GM23338 (cell line): ENCODE results near the gene TMEM221. TPM values are rescaled to one million over a fixed set of nuclear protein-coding genes. Genes with fewer than 3 reads are reported as not detected.

Experiments used
- ATAC-seq: fragments of 200-7000 bp; cut with Tn5 transposase; 3 replicates; pipeline ENCODE4 v1.9.1; 2020
- DNase-seq: peaks from one replicate; pipeline ENCODE4 v3.0.0-alpha.2; 2015; ENCODE audit warnings: low spot score
- H2AFZ ChIP-seq: fragments of 200-600 bp; sonication (generic); 2 replicates; pipeline ENCODE4 v1.8.0; 2016; ENCODE audit warnings: antibody characterized with exemption, mild to moderate bottlenecking, moderate library complexity
- H3F3A ChIP-seq: fragments of 200-600 bp; sonication (generic); replicated peaks from 2 replicates; pipeline ENCODE4 v1.8.0; 2017; ENCODE audit warnings: antibody characterized with exemption, mixed run types, low read depth
- H3K27ac ChIP-seq: fragments of 200-600 bp; sonication (generic); 2 replicates; pipeline ENCODE4 v1.6.1; 2016; ENCODE audit warnings: low read depth
- H3K27me3 ChIP-seq: fragments of 200-600 bp; sonication (generic); 2 replicates; pipeline ENCODE4 v1.8.0; 2016; ENCODE audit warnings: mild to moderate bottlenecking, mixed run types, moderate library complexity; ENCODE audit not compliant: insufficient read depth
- H3K36me3 ChIP-seq: fragments of 200-600 bp; sonication (generic); 2 replicates; pipeline ENCODE4 v1.8.0; 2016; ENCODE audit warnings: mild to moderate bottlenecking; ENCODE audit not compliant: insufficient read depth
- H3K4me1 ChIP-seq: fragments of 200-600 bp; sonication (generic); 2 replicates; pipeline ENCODE4 v1.8.0; 2016; ENCODE audit warnings: mild to moderate bottlenecking, moderate library complexity; ENCODE audit not compliant: insufficient read depth
- H3K4me2 ChIP-seq: fragments of 200-600 bp; sonication (generic); 2 replicates; pipeline ENCODE4 v1.7.1; 2017; ENCODE audit warnings: mixed run types
- H3K4me3 ChIP-seq: fragments of 200-600 bp; sonication (generic); 2 replicates; pipeline ENCODE4 v1.6.1; 2016; ENCODE audit warnings: mixed run types
- H3K79me2 ChIP-seq: fragments of 200-600 bp; sonication (generic); replicated peaks from 2 replicates; pipeline ENCODE4 v1.8.0; 2017; ENCODE audit warnings: mild to moderate bottlenecking; ENCODE audit not compliant: insufficient read depth
- H3K9me2 ChIP-seq: fragments of 200-600 bp; sonication (generic); 2 replicates; pipeline ENCODE4 v1.8.0; 2017; ENCODE audit not compliant: insufficient read depth
- H4K20me1 ChIP-seq: fragments of 200-600 bp; sonication (generic); replicated peaks from 2 replicates; pipeline ENCODE4 v1.8.0; 2017; ENCODE audit warnings: mild to moderate bottlenecking; ENCODE audit not compliant: insufficient read depth
- H3K27ac Mint-ChIP-seq: 2 replicates; pipeline ENCODE4 v1.8.0; 2020; ENCODE audit warnings: inconsistent platforms, mild to moderate bottlenecking, moderate library complexity, mixed read lengths
- H3K27me3 Mint-ChIP-seq: 3 replicates; pipeline ENCODE4 v1.8.0; 2022; ENCODE audit warnings: low read depth, mild to moderate bottlenecking, moderate library complexity, mixed read lengths, inconsistent platforms; ENCODE audit not compliant: insufficient read depth, poor library complexity
- H3K36me3 Mint-ChIP-seq: 3 replicates; pipeline ENCODE4 v1.8.0; 2021; ENCODE audit warnings: low read depth, mild to moderate bottlenecking, inconsistent platforms, moderate library complexity, mixed read lengths
- H3K4me1 Mint-ChIP-seq: 3 replicates; pipeline ENCODE4 v1.8.0; 2020; ENCODE audit warnings: mild to moderate bottlenecking, inconsistent platforms, mixed read lengths
- H3K4me3 Mint-ChIP-seq: 3 replicates; pipeline ENCODE4 v1.8.0; 2021; ENCODE audit warnings: moderate library complexity, mild to moderate bottlenecking, inconsistent platforms, mixed read lengths
- H3K9me3 Mint-ChIP-seq: 3 replicates; pipeline ENCODE4 v1.8.0; 2020; ENCODE audit warnings: moderate library complexity, mild to moderate bottlenecking, inconsistent platforms, mixed read lengths
- CREB1 ChIP-seq: fragments of 250-450 bp; sonication (Bioruptor Pico); IDR thresholded peaks from 2 replicates; pipeline ENCODE4 v1.5.0; 2020; ENCODE audit warnings: low read depth, mild to moderate bottlenecking, moderate library complexity
- EZH2 ChIP-seq: fragments of 200-600 bp; sonication (generic); IDR thresholded peaks from one replicate; pipeline ENCODE4 v1.8.0; 2017; ENCODE audit warnings: antibody characterized with exemption, mild to moderate bottlenecking, low read depth; ENCODE audit not compliant: unreplicated experiment
- EZH2phosphoT487 ChIP-seq: fragments of 200-600 bp; sonication (generic); IDR thresholded peaks from one replicate; pipeline ENCODE4 v1.8.1; 2018; ENCODE audit warnings: antibody characterized with exemption; ENCODE audit not compliant: unreplicated experiment
- JUNB ChIP-seq: IDR thresholded peaks from one replicate; pipeline ENCODE4 v1.6.1; 2016; ENCODE audit warnings: antibody characterized with exemption; ENCODE audit not compliant: unreplicated experiment
- NANOG ChIP-seq: IDR thresholded peaks from 2 replicates; pipeline ENCODE4 v1.6.1; 2016; ENCODE audit warnings: antibody characterized with exemption, borderline replicate concordance
- POLR2AphosphoS5 ChIP-seq: IDR thresholded peaks from 2 replicates; pipeline ENCODE4 v1.6.1; 2016; ENCODE audit warnings: antibody characterized with exemption, low read depth
- REST ChIP-seq: IDR thresholded peaks from one replicate; pipeline ENCODE4 v1.6.1; 2018; ENCODE audit warnings: antibody characterized with exemption; ENCODE audit not compliant: unreplicated experiment
- STAT1 ChIP-seq: IDR thresholded peaks from one replicate; pipeline ENCODE4 v1.6.1; 2016; ENCODE audit warnings: antibody characterized with exemption; ENCODE audit not compliant: unreplicated experiment
- ZNF114 ChIP-seq: fragments of 250-450 bp; sonication (Bioruptor Pico); IDR thresholded peaks from 2 replicates; pipeline ENCODE4 v1.5.0; 2020; ENCODE audit warnings: mild to moderate bottlenecking, moderate library complexity
- polyA plus RNA-seq: library from polyadenylated mRNA; unstranded; fragments of >200 nt; fragmentation: Nextera tagmentation; extraction: Ambion mirVana; gene quantifications from 2 replicates; pipeline ENCODE4 v1.2.1, GENCODE V29; 2016
- total RNA-seq: library from RNA; depleted of rRNA; stranded (reverse); fragments of >200 nt; shearing (Covaris generic); gene quantifications from 2 replicates; pipeline ENCODE4 v1.2.3, GENCODE V29; 2014
- TF ChIP-seq, protein P1 (sequence below), 2 experiments: fragments of 200-600 bp in 1 of 2; sonication (generic) in 1 of 2; conservative IDR thresholded peaks; 2 replicates each; pipeline versions ENCODE4 v1.5.1 to v1.6.1; 2016 to 2017; ENCODE audit warnings: antibody characterized with exemption in 2 of 2, low read depth in 2 of 2, mild to moderate bottlenecking in 2 of 2, moderate library complexity in 1 of 2

Gene TMEM221
- total and polyA plus RNA-seq, 2 experiments from 2014 or later, result 0.40 to 0.90 TPM

GRCh38 chr19:17484520-17485185 lies 36.2 kb upstream of the TMEM221 start (continued):
- TF ChIP-seq EZH2phosphoT487 (no peak), CREB1 (CRISPR knock-in tag) (no peak), STAT1 (no peak), REST (no peak), JUNB (no peak), NANOG (no peak)

DNA sequence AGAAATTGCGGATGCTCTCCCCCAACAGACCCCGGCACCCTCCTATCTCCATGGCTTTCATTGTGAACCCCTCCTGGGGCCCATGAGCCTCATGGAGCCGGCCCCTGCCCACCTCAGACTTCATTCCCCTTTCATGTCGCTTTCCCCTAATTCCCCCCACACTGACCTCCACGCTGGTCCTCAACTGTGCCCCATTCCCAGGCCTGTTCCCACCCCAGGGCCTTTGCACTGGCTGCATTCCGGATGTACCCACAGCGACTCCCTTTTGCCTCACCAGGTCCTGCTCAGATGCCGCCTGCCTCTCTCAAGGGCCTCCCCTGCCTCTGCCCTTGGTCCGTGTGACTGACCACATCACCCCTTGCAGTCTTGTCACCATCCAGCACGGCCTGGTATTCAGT lies 35.1 kb upstream of the TMEM221 start:
- H3K27ac Mint-ChIP-seq, result no peak overlapping the region
- TF ChIP-seq JUNB (no peak), POLR2AphosphoS5 (no peak), EZH2 (no peak), REST (no peak), CREB1 (CRISPR knock-in tag) (no peak), ZNF114 (CRISPR knock-in tag) (no peak), EZH2phosphoT487 (no peak)
- TF ChIP-seq, protein P1, sequence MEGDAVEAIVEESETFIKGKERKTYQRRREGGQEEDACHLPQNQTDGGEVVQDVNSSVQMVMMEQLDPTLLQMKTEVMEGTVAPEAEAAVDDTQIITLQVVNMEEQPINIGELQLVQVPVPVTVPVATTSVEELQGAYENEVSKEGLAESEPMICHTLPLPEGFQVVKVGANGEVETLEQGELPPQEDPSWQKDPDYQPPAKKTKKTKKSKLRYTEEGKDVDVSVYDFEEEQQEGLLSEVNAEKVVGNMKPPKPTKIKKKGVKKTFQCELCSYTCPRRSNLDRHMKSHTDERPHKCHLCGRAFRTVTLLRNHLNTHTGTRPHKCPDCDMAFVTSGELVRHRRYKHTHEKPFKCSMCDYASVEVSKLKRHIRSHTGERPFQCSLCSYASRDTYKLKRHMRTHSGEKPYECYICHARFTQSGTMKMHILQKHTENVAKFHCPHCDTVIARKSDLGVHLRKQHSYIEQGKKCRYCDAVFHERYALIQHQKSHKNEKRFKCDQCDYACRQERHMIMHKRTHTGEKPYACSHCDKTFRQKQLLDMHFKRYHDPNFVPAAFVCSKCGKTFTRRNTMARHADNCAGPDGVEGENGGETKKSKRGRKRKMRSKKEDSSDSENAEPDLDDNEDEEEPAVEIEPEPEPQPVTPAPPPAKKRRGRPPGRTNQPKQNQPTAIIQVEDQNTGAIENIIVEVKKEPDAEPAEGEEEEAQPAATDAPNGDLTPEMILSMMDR (conservative IDR thresholded peaks at IDR 0.05; ENCODE audit: low read depth in 2 of 2), result no peak

More for the DNA sequence above, 35.1 kb upstream of the TMEM221 start:
- H3K4me3 ChIP-seq, result no peak overlapping the region
- no peaks in the 10 kb centered on the region for H3K27me3 ChIP-seq
- peaks cover 13% of the 10 kb centered on the region; the same call in 1 of the 2 replicates for H3K4me1 ChIP-seq
- H3K4me2 ChIP-seq, result no peak overlapping the region
- Mint-ChIP-seq H3K9me3 (no peaks in the 10 kb centered on the region; the same call in 2 of the 3 replicates), H3K4me3 (no peak overlapping the region), H3K36me3 (no peaks in the 10 kb centered on the region), H3K4me1 (peaks cover 25% of the 10 kb centered on the region), H3K27me3 (peaks cover 25% of the 10 kb centered on the region)
- no peaks in the 10 kb centered on the region for H4K20me1 ChIP-seq
- DNase-seq (no peak), ATAC-seq (no peak)
- H3F3A ChIP-seq, result 0 out of 2 replicates have a peak, but pooled peaks cover 5% of the 10 kb centered on the region
- H3K27ac ChIP-seq, result no peak overlapping the region
- H3K79me2 ChIP-seq, result no peaks in the 10 kb centered on the region
- no peak overlapping the region for H2AFZ ChIP-seq
- no peaks in the 10 kb centered on the region for H3K36me3 ChIP-seq
- no peaks in the 10 kb centered on the region for H3K9me2 ChIP-seq
